Mesendoderm (in vitro differentiated cells): ENCODE data around the gene NUAK2.
A peak's percentile ranks its signal among the peaks of the same experiment; 100 is the strongest.

Experiments
- DNase-seq: peaks from one replicate; pipeline ENCODE4 v3.0.0; 2013
- H2AK5ac ChIP-seq: 2 replicates; pipeline ENCODE4 v1.6.1; 2013; ENCODE audit warnings: low read length, inconsistent platforms
- H2BK120ac ChIP-seq: 2 replicates; pipeline ENCODE4 v1.6.1; 2013; ENCODE audit warnings: low read depth, mild to moderate bottlenecking, low read length, moderate library complexity, mixed read lengths
- H2BK15ac ChIP-seq: replicated peaks from 2 replicates; pipeline ENCODE4 v1.6.1; 2013; ENCODE audit warnings: low read depth, mild to moderate bottlenecking, moderate library complexity
- H2BK5ac ChIP-seq: 2 replicates; pipeline ENCODE4 v1.6.1; 2013; ENCODE audit warnings: low read length, inconsistent platforms
- H3K18ac ChIP-seq: 2 replicates; pipeline ENCODE4 v1.6.1; 2013; ENCODE audit warnings: mild to moderate bottlenecking, low read length, mixed read lengths
- H3K23ac ChIP-seq: one replicate; pipeline ENCODE4 v1.6.1; 2013; ENCODE audit warnings: low read length
- H3K27ac ChIP-seq: 2 replicates; pipeline ENCODE4 v1.5.1; 2013; ENCODE audit warnings: low read depth, mild to moderate bottlenecking, inconsistent platforms, low read length, moderate library complexity
- H3K27me3 ChIP-seq: 2 replicates; pipeline ENCODE4 v1.6.1; 2013; ENCODE audit warnings: low read length, control low read depth, mild to moderate bottlenecking, inconsistent platforms; ENCODE audit not compliant: insufficient read depth, poor library complexity
- H3K36me3 ChIP-seq: 2 replicates; pipeline ENCODE4 v1.6.1; 2013; ENCODE audit warnings: low read length, inconsistent platforms; ENCODE audit not compliant: control insufficient read depth, insufficient read depth
- H3K4ac ChIP-seq: one replicate; pipeline ENCODE4 v1.6.1; 2013; ENCODE audit warnings: low read depth, mild to moderate bottlenecking, low read length, moderate library complexity
- H3K4me1 ChIP-seq: 2 replicates; pipeline ENCODE4 v1.6.1; 2013; ENCODE audit warnings: low read depth, low read length, inconsistent platforms; ENCODE audit not compliant: control insufficient read depth
- H3K4me2 ChIP-seq: 2 replicates; pipeline ENCODE4 v1.6.1; 2013; ENCODE audit warnings: low read length
- H3K4me3 ChIP-seq: 2 replicates; pipeline ENCODE4 v1.5.1; 2013; ENCODE audit warnings: mild to moderate bottlenecking, low read length
- H3K56ac ChIP-seq: one replicate; pipeline ENCODE4 v1.6.1; 2013; ENCODE audit warnings: low read length
- H3K79me1 ChIP-seq: 2 replicates; pipeline ENCODE4 v1.6.1; 2013; ENCODE audit warnings: low read length, inconsistent platforms
- H3K79me2 ChIP-seq: 2 replicates; pipeline ENCODE4 v1.6.1; 2013; ENCODE audit warnings: mild to moderate bottlenecking, low read length; ENCODE audit not compliant: control insufficient read depth, insufficient read depth
- H3K9ac ChIP-seq: 2 replicates; pipeline ENCODE4 v1.6.1; 2013; ENCODE audit warnings: low read length, inconsistent platforms
- H4K5ac ChIP-seq: one replicate; pipeline ENCODE4 v1.6.1; 2013; ENCODE audit warnings: low read length
- H4K8ac ChIP-seq: one replicate; pipeline ENCODE4 v1.6.1; 2013; ENCODE audit warnings: low read depth, mild to moderate bottlenecking, control low read depth, low read length, moderate library complexity
- WGBS: extraction: QIAGEN DNeasy Blood & Tissue Kit; methylation state at CpG from one replicate; pipeline ENCODE4 v1.1.7; 2013; ENCODE audit warnings: low lambda C conversion rate, missing lambda C conversion rate; ENCODE audit not compliant: insufficient coverage; ENCODE audit errors: extremely low coverage; 5-methylcytosine and 5-hydroxymethylcytosine counted together

The NUAK2 gene

DNA sequence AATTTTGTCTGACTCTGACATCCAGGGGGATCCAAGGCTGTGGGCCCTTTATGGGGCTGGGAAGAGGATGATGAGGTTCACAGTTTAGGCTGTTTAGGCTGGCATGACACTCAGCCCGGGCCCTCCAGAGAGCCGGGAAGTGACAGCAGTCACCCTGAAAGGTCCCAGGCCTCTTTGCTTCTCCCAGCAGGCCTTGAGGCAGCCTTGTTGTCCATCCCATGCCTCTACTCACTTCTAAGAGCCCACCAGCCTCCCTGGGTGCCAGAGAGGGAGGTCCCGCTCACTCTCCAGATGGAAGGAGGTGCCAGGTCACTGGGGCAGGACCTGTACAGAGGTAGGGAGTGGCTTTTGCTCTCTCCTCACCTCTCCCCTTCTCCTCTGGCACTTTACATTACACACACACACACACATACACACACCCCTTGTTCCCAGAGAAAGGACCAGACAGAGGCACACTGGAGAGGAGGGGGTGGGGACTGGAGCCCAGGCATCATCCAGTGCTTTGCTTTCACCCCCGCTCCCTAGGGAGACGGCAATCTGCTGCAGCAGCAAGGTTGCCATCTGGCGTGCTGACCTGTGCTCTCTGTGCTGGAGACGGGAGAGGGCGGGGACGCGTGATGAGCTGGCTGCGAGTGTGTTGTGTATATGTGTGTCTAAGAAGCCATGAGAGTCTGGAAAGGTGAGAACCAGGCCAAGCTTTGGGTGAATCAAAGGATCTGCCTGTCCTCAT lies 30.6 kb upstream of the NUAK2 start:
- peak; percentile 48 for DNase-seq
- H3K79me1 ChIP-seq, result no peaks in the 10 kb centered on the region
- H2BK120ac ChIP-seq, result no peak overlapping the region
- no peak overlapping the region for H2BK5ac ChIP-seq
- H2AK5ac ChIP-seq, result no peak overlapping the region
- no peaks in the 10 kb centered on the region for H3K36me3 ChIP-seq
- no peak overlapping the region for H3K18ac ChIP-seq
- H3K27ac ChIP-seq, result no peak overlapping the region
- H3K9ac ChIP-seq, result no peak overlapping the region
- no peak overlapping the region for H2BK15ac ChIP-seq
- H3K23ac ChIP-seq, result no peak overlapping the region
- no peaks in the 10 kb centered on the region for H3K27me3 ChIP-seq
- no peak overlapping the region for H4K8ac ChIP-seq
- H3K4me2 ChIP-seq, result no peak overlapping the region
- H3K4me1 ChIP-seq, result peaks cover 7% of the 10 kb centered on the region
- no peaks in the 10 kb centered on the region for H3K79me2 ChIP-seq
- H3K56ac ChIP-seq, result peak overlapping the region; percentile 43
- WGBS, result no CpG with 5 or more reads among the region's 11 CpGs
- no peak overlapping the region for H4K5ac ChIP-seq
- H3K4ac ChIP-seq, result no peak overlapping the region
- no peak overlapping the region for H3K4me3 ChIP-seq

GRCh38 chr1:205350691-205351141 lies 29.2 kb upstream of the NUAK2 start:
- WGBS, result no CpG with 5 or more reads among the region's 8 CpGs
- H3K79me1 ChIP-seq, result no peaks in the 10 kb centered on the region
- H2BK120ac ChIP-seq, result no peak overlapping the region
- H3K56ac ChIP-seq, result peak overlapping the region; percentile 76
- no peaks in the 10 kb centered on the region for H3K36me3 ChIP-seq
- no peak overlapping the region for H4K8ac ChIP-seq
- peak overlapping the region; percentile 48 for H3K9ac ChIP-seq
- H3K79me2 ChIP-seq, result no peaks in the 10 kb centered on the region
- H3K4ac ChIP-seq, result no peak overlapping the region
- no peak overlapping the region for H3K23ac ChIP-seq
- DNase-seq, result peak; percentile 77
- H3K18ac ChIP-seq, result no peak overlapping the region
- H2BK15ac ChIP-seq, result no peak overlapping the region
- H3K4me2 ChIP-seq, result no peak overlapping the region
- no peak overlapping the region for H3K4me3 ChIP-seq
- H3K27me3 ChIP-seq, result no peaks in the 10 kb centered on the region
- peak overlapping the region; percentile 72 for H2BK5ac ChIP-seq
- peak overlapping the region; percentile 10 for H3K27ac ChIP-seq
- H2AK5ac ChIP-seq, result no peak overlapping the region
- H3K4me1 ChIP-seq, result peaks cover 7% of the 10 kb centered on the region
- H4K5ac ChIP-seq, result no peak overlapping the region

GRCh38 chr1:205350124-205350523 lies 28.6 kb upstream of the NUAK2 start:
- no peak overlapping the region for H4K8ac ChIP-seq
- peaks cover 7% of the 10 kb centered on the region for H3K4me1 ChIP-seq
- H3K4me2 ChIP-seq, result no peak overlapping the region
- no peak overlapping the region for H2BK15ac ChIP-seq
- no peak overlapping the region for H2AK5ac ChIP-seq
- no peaks in the 10 kb centered on the region for H3K79me2 ChIP-seq
- peak overlapping the region; percentile 27 for H3K56ac ChIP-seq
- H3K4ac ChIP-seq, result no peak overlapping the region
- no peak overlapping the region for H3K4me3 ChIP-seq
- H3K79me1 ChIP-seq, result no peaks in the 10 kb centered on the region
- H3K23ac ChIP-seq, result no peak overlapping the region
- no peak overlapping the region for H3K9ac ChIP-seq
- no peak overlapping the region for H3K18ac ChIP-seq
- no peaks in the 10 kb centered on the region for H3K36me3 ChIP-seq
- H4K5ac ChIP-seq, result no peak overlapping the region
- no peak overlapping the region for H2BK5ac ChIP-seq
- H2BK120ac ChIP-seq, result no peak overlapping the region
- H3K27ac ChIP-seq, result no peak overlapping the region
- no peaks in the 10 kb centered on the region for H3K27me3 ChIP-seq
- WGBS, result no CpG with 5 or more reads among the region's 4 CpGs
- no peak for DNase-seq

- peaks cover 7% of the 10 kb centered on the region for H3K4me1 ChIP-seq
- H3K79me2 ChIP-seq, result no peaks in the 10 kb centered on the region
- H3K4me2 ChIP-seq, result no peak overlapping the region
- H3K79me1 ChIP-seq, result no peaks in the 10 kb centered on the region
- no peak overlapping the region for H4K5ac ChIP-seq
- no peak overlapping the region for H3K27ac ChIP-seq
- peak overlapping the region; percentile 5 for H3K56ac ChIP-seq
- H4K8ac ChIP-seq, result no peak overlapping the region
- H2AK5ac ChIP-seq, result no peak overlapping the region
- no peak overlapping the region for H3K9ac ChIP-seq
- H3K18ac ChIP-seq, result no peak overlapping the region
- no peak overlapping the region for H3K4me3 ChIP-seq
- H2BK120ac ChIP-seq, result no peak overlapping the region
- no peak overlapping the region for H2BK15ac ChIP-seq
- no peak overlapping the region for H3K23ac ChIP-seq
- no CpG with 5 or more reads among the region's 5 CpGs for WGBS
- H3K36me3 ChIP-seq, result no peaks in the 10 kb centered on the region
- DNase-seq, result peak; percentile 81
- no peak overlapping the region for H3K4ac ChIP-seq
- H2BK5ac ChIP-seq, result no peak overlapping the region
- no peaks in the 10 kb centered on the region for H3K27me3 ChIP-seq
Measured at GRCh38 chr1:205348554-205349487, 27.3 kb upstream of the NUAK2 start.

DNA sequence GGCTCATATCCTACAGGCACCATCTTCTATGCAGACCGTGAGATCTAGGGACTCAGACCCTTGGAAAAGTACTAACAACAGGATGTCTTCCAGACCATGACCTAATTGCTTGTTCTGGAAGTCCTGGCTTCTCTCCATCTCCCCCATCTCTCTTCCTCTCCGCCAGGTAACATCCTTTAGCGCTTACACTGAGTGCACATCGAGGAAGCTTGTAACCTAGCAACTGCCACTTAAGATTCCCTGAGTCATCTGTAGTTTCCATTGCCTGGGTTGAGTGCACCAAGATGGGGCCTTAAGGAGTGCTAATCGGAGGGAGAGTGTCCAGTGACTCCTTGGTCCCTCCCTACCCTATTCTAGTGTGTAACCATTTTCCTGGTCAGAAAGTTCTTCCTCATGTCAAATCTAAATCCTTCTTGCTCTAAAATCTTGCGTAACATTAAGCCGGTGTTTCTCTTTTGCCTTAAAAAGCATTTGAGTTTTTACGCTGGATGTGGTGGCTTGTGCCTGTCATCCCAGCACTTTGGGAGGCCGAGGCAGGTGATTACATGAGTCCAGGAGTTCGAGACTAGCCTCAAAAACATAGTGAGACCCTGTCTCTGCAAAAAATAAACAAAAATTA lies 25.5 kb upstream of the NUAK2 start:
- H3K4me3 ChIP-seq, result no peak overlapping the region
- H3K36me3 ChIP-seq, result no peaks in the 10 kb centered on the region
- no peak overlapping the region for H4K5ac ChIP-seq
- no peak overlapping the region for H3K56ac ChIP-seq
- H3K27ac ChIP-seq, result no peak overlapping the region
- no peak overlapping the region for H2BK15ac ChIP-seq
- H4K8ac ChIP-seq, result no peak overlapping the region
- no peak overlapping the region for H3K9ac ChIP-seq
- no peak overlapping the region for H3K23ac ChIP-seq
- H3K27me3 ChIP-seq, result no peaks in the 10 kb centered on the region
- DNase-seq, result peak; percentile 95
- no peak overlapping the region for H3K18ac ChIP-seq
- no peak overlapping the region for H2BK5ac ChIP-seq
- H3K79me2 ChIP-seq, result no peaks in the 10 kb centered on the region
- no peak overlapping the region for H3K4me2 ChIP-seq
- H3K4me1 ChIP-seq, result peaks cover 7% of the 10 kb centered on the region
- H2AK5ac ChIP-seq, result no peak overlapping the region
- H3K4ac ChIP-seq, result no peak overlapping the region
- H2BK120ac ChIP-seq, result no peak overlapping the region
- WGBS, result no CpG with 5 or more reads among the region's 10 CpGs
- no peaks in the 10 kb centered on the region for H3K79me1 ChIP-seq
